Measurements from ENCODE around the gene ALS2CL.
A peak's percentile ranks its signal among the peaks of the same experiment; 100 is the strongest.

Gene ALS2CL

GRCh38 chr3:46721009-46721408 lies 27.5 kb upstream of the ALS2CL start:
- H3K36me3 Mint-ChIP-seq = no peaks in the 10 kb centered on the region
- H3K27ac Mint-ChIP-seq = no peak overlapping the region
- peaks cover 4% of the 10 kb centered on the region for H3K9me3 Mint-ChIP-seq
- H3K4me1 Mint-ChIP-seq = no peaks in the 10 kb centered on the region
- H3K4me3 Mint-ChIP-seq = no peak overlapping the region
- H3K27me3 Mint-ChIP-seq = peaks cover 62% of the 10 kb centered on the region
- ATAC-seq = no peak

GRCh38 chr3:46719735-46720271 lies 26.3 kb upstream of the ALS2CL start:
- Mint-ChIP-seq H3K9me3 (peaks cover 4% of the 10 kb centered on the region), H3K36me3 (no peaks in the 10 kb centered on the region), H3K4me1 (no peaks in the 10 kb centered on the region), H3K27ac (no peak overlapping the region), H3K4me3 (no peak overlapping the region), H3K27me3 (peaks cover 61% of the 10 kb centered on the region)
- no peak for ATAC-seq

GRCh38 chr3:46719044-46719565 lies 25.6 kb upstream of the ALS2CL start:
- Mint-ChIP-seq H3K27me3 (peaks cover 56% of the 10 kb centered on the region), H3K4me3 (no peak overlapping the region), H3K36me3 (no peaks in the 10 kb centered on the region), H3K4me1 (no peaks in the 10 kb centered on the region), H3K9me3 (peaks cover 4% of the 10 kb centered on the region), H3K27ac (no peak overlapping the region)
- no peak for ATAC-seq

- Mint-ChIP-seq H3K27me3 (peaks cover 54% of the 10 kb centered on the region), H3K36me3 (no peaks in the 10 kb centered on the region), H3K4me3 (no peak within 1 kb of the TSS), H3K9me3 (peaks cover 4% of the 10 kb centered on the region), H3K4me1 (peaks cover 8% of the 10 kb centered on the region), H3K27ac (no peak within 1 kb of the TSS)
- peak; percentile 29 for ATAC-seq
Observed at GRCh38 chr3:46717447-46718231, 24.2 kb upstream of the ALS2CL start, which contains the start of gene PRSS50. TSS of gene PRSS50 (minus strand) at chr3:46717869. CDS start at chr3:46717824, 45 bp downstream.

GRCh38 chr3:46716461-46717441 lies 23.3 kb upstream of the ALS2CL start:
- Mint-ChIP-seq H3K27me3 (peaks cover 54% of the 10 kb centered on the region), H3K27ac (no peak overlapping the region), H3K4me1 (peaks cover 8% of the 10 kb centered on the region), H3K36me3 (no peaks in the 10 kb centered on the region), H3K4me3 (no peak overlapping the region), H3K9me3 (peaks cover 4% of the 10 kb centered on the region)
- ATAC-seq = no peak

- Mint-ChIP-seq H3K4me3 (no peak overlapping the region), H3K4me1 (peaks cover 8% of the 10 kb centered on the region), H3K9me3 (no peaks in the 10 kb centered on the region), H3K27ac (no peak overlapping the region), H3K27me3 (peaks cover 54% of the 10 kb centered on the region), H3K36me3 (no peaks in the 10 kb centered on the region)
- no peak for ATAC-seq
Observed at GRCh38 chr3:46715507-46716175, 22.2 kb upstream of the ALS2CL start.

- H3K9me3 Mint-ChIP-seq = no peaks in the 10 kb centered on the region
- peak overlapping the region; percentile 42 for H3K27ac Mint-ChIP-seq
- no peak overlapping the region for H3K4me3 Mint-ChIP-seq
- peaks cover 53% of the 10 kb centered on the region for H3K27me3 Mint-ChIP-seq
- ATAC-seq = no peak
- H3K4me1 Mint-ChIP-seq = peaks cover 8% of the 10 kb centered on the region
- H3K36me3 Mint-ChIP-seq = no peaks in the 10 kb centered on the region
Observed at GRCh38 chr3:46714728-46715506, 21.4 kb upstream of the ALS2CL start.

- ATAC-seq = peak; percentile 82
- H3K27me3 Mint-ChIP-seq = peaks cover 44% of the 10 kb centered on the region
- H3K4me1 Mint-ChIP-seq = peaks cover 8% of the 10 kb centered on the region
- H3K36me3 Mint-ChIP-seq = no peaks in the 10 kb centered on the region
- H3K4me3 Mint-ChIP-seq = no peak overlapping the region
- H3K9me3 Mint-ChIP-seq = no peaks in the 10 kb centered on the region
- H3K27ac Mint-ChIP-seq = peak overlapping the region; percentile 42
Observed at GRCh38 chr3:46713898-46714552, 20.5 kb upstream of the ALS2CL start.

GRCh38 chr3:46713050-46713897 lies 19.8 kb upstream of the ALS2CL start:
- Mint-ChIP-seq H3K4me1 (peaks cover 8% of the 10 kb centered on the region), H3K27me3 (peaks cover 36% of the 10 kb centered on the region), H3K4me3 (no peak overlapping the region), H3K36me3 (no peaks in the 10 kb centered on the region), H3K9me3 (no peaks in the 10 kb centered on the region), H3K27ac (peak overlapping the region; percentile 16)
- no peak for ATAC-seq

- no peak for ATAC-seq
- no peaks in the 10 kb centered on the region for H3K36me3 Mint-ChIP-seq
- peaks cover 8% of the 10 kb centered on the region for H3K4me1 Mint-ChIP-seq
- H3K9me3 Mint-ChIP-seq = no peaks in the 10 kb centered on the region
- H3K27me3 Mint-ChIP-seq = peaks cover 28% of the 10 kb centered on the region
- H3K27ac Mint-ChIP-seq = peak overlapping the region; percentile 16
- H3K4me3 Mint-ChIP-seq = no peak overlapping the region
Observed at GRCh38 chr3:46712191-46713049, 18.9 kb upstream of the ALS2CL start.

- H3K9me3 Mint-ChIP-seq = no peaks in the 10 kb centered on the region
- H3K4me1 Mint-ChIP-seq = peaks cover 8% of the 10 kb centered on the region
- H3K27me3 Mint-ChIP-seq = peaks cover 23% of the 10 kb centered on the region
- no peak for ATAC-seq
- no peaks in the 10 kb centered on the region for H3K36me3 Mint-ChIP-seq
- no peak overlapping the region for H3K27ac Mint-ChIP-seq
- no peak overlapping the region for H3K4me3 Mint-ChIP-seq
Observed at GRCh38 chr3:46711760-46712159, 18.3 kb upstream of the ALS2CL start.

GRCh38 chr3:46711305-46711704 lies 17.8 kb upstream of the ALS2CL start:
- Mint-ChIP-seq H3K9me3 (no peaks in the 10 kb centered on the region), H3K27ac (no peak overlapping the region), H3K36me3 (no peaks in the 10 kb centered on the region), H3K27me3 (peaks cover 26% of the 10 kb centered on the region), H3K4me3 (no peak overlapping the region), H3K4me1 (peaks cover 8% of the 10 kb centered on the region)
- ATAC-seq = no peak
